ENCODE data around the gene NR2E1. TPM values are rescaled to one million over a fixed set of nuclear protein-coding genes. Genes with fewer than 3 reads are reported as not detected.

The NR2E1 gene
- polyA plus RNA-seq, 3 donors, result 0.02 TPM; not detected in 2

- 2 to 5% (median 3%) methylated on average over 63 of the region's 63 CpGs for WGBS, 3 donors
- H3K27ac ChIP-seq (ENCODE audit: low read depth, low read length), result no peak overlapping the region
These were observed 3.0 kb downstream of the NR2E1 start for GRCh38 chr6:108168501-108169463.

- WGBS, 3 donors, result 9 to 14% (median 11%) methylated on average over 54 to 55 of the region's 55 CpGs
These were observed 3.9 kb downstream of the NR2E1 start for GRCh38 chr6:108169464-108170331.

GRCh38 chr6:108170332-108171290, 4.8 kb downstream of the NR2E1 start:
- no peak overlapping the region for H3K27ac ChIP-seq (ENCODE audit: low read depth, low read length)
- WGBS, 3 donors, result 22 to 25% (median 22%) methylated on average over 31 of the region's 31 CpGs

More at GRCh38 chr6:108169464-108170331, 3.9 kb downstream of the NR2E1 start:
- no peak overlapping the region for H3K27ac ChIP-seq (ENCODE audit: low read depth, low read length)

DNA sequence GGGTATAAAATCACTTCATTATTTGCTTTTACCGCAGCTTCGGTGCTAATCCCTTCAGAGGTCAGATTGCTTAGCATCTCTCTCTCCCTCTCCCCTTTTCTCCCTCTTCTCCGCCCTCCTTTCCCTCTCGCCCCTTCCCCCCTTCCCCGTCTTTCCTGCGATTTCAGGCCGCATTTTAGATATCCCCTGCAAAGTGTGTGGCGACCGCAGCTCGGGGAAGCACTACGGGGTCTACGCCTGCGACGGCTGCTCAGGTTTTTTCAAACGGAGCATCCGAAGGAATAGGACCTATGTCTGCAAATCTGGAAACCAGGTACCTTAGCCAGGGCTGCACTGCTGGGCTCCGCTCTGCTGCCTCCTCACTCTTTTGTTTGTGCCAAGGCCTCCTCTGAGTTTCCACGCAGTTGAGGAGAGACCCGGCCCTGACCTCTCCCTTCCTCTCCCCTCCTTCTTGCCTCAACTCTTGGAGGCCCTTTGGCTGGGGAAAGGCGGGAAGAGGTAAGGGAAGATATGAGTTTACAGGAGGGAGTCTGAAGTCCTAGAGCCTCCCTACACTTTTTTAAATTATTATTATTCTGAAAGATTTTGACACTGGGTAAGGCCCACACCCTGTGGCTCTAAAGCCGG, 5.6 kb downstream of the NR2E1 start:
- no peak overlapping the region for H3K27ac ChIP-seq (ENCODE audit: low read depth, low read length)
- WGBS, 3 donors, result 33 to 40% (median 34%) methylated on average over 21 of the region's 21 CpGs

DNA sequence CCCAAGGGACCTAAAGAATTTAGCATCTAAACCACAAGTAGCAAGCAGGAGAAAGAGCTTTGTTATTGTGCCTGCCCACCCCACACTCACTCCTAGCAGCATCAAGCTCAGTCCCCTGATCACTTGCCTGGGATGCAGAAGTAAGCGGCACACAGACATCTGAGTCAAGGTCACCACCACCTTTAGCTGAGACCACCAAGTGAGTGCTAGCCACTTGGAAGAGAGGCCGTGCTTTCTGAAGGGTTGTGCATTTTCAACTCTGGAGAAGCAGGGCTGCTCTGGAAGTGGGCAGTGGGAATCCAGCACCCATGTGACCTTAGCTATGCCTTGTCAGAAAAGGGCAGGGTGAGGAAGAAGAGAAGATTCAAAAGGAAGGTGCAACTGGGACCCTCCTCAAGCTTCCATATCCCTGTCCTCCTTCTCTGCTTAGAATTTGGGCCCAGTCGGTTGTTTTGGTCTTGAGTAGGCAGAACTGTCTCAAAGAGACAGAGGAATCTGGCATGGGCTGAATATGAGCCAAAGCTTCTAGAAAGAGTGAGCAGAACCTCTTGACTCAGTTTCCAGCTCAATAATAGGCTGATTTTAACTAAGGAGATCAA, 6.2 kb downstream of the NR2E1 start:
- 46 to 57% (median 50%) methylated on average over 3 of the region's 3 CpGs for WGBS, 3 donors
- H3K27ac ChIP-seq (ENCODE audit: low read depth, low read length), result no peak overlapping the region

DNA sequence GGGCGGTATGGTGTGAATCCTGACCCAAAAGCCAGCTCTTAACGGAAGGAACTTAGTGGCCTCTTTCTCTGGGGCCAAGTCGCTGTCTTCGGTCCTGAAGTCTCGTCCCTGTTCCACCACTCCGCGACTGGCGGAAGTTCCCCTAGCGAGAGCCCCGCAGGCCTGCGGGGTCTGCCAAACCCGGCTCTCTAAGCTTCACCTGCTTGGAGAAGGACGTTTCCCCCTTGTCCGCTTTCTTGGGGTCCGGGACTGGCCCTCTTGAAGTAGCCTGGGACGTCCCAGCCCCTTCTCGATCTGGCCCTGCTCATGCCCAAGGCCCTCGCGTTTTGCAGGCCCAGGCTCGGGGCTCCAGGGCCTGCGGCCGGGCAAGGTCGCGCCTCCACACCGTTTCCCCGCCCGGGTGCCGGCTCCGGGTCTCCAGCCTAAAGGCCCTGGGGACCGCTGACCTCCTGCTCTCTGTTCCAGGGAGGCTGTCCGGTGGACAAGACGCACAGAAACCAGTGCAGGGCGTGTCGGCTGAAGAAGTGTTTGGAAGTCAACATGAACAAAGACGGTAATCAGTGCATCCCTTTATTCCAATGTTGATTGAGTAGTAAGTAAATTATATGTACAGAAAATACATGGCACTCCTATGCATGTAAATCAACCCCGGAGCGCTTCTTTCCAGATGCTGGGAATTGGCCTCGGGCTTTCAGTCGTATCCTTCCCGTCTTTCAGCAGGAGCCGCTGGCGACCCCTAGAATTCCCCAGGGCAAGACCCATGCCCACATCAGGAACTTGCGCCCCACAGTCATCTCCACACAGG, 8.8 kb downstream of the NR2E1 start:
- no peak overlapping the region for H3K27ac ChIP-seq (ENCODE audit: low read depth, low read length)
- WGBS, 3 donors, result 11 to 25% (median 12%) methylated on average over 43 of the region's 43 CpGs

DNA sequence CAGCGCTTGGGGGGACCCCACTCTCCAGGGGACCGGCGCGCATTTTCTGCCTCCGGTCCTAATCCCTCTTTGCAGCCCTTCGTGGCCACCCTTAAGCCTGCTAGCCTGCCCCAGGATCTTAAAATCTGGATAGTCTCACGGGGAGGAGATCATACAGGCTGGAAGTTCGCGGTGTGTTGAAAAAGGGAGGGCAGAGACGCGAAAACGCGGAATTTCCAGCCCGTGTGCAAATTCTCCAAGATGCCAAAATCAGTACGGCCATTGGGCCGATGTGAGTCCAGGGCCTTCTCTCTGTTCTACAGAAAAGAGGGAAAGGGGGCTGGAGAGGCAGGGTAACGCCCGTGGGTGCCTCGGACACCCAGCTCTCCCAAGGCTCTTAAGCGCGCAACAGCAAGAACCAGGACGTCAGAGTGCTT, 9.4 kb downstream of the NR2E1 start:
- 8 to 17% (median 11%) methylated on average over 22 of the region's 22 CpGs for WGBS, 3 donors

GRCh38 chr6:108175592-108176279, 9.9 kb downstream of the NR2E1 start:
- WGBS, 3 donors, result 2 to 4% (median 3%) methylated on average over 38 of the region's 38 CpGs

More for the DNA sequence above, 9.4 kb downstream of the NR2E1 start:
- H3K27ac ChIP-seq (ENCODE audit: low read depth, low read length), result no peak overlapping the region

GRCh38 chr6:108176281-108177089, 10.7 kb downstream of the NR2E1 start:
- 13 to 19% (median 13%) methylated on average over 46 of the region's 46 CpGs for WGBS, 3 donors

More at GRCh38 chr6:108175592-108176279, 9.9 kb downstream of the NR2E1 start:
- no peak overlapping the region for H3K27ac ChIP-seq (ENCODE audit: low read depth, low read length)

GRCh38 chr6:108179741-108180140, 13.9 kb downstream of the NR2E1 start:
- 24 to 58% (median 30%) methylated on average over 4 of the region's 4 CpGs for WGBS, 3 donors
- H3K27ac ChIP-seq (ENCODE audit: low read depth, low read length), result no peak overlapping the region

More at GRCh38 chr6:108176281-108177089, 10.7 kb downstream of the NR2E1 start:
- no peak overlapping the region for H3K27ac ChIP-seq (ENCODE audit: low read depth, low read length)

GRCh38 chr6:108180266-108180665, 14.4 kb downstream of the NR2E1 start:
- WGBS, 3 donors, result 20 to 40% (median 39%) methylated on average over 1 of the region's 1 CpG
- no peak overlapping the region for H3K27ac ChIP-seq (ENCODE audit: low read depth, low read length)

DNA sequence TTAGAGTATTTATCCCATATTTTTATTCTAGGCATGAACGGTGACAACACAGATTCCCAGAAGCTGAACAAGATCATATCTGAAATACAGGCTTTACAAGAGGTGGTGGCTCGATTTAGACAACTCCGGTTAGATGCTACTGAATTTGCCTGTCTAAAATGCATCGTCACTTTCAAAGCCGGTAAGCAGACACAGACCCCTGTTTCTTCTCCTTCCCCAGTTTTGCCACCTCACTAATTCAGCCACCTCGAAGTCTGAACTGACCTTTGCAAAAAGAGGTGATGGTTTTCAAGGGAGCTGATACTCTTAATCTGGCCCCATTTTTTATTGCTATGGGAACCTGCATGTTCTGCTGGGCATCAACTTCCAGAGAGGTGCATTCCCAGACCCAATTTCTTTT, 15.0 kb downstream of the NR2E1 start:
- WGBS, 3 donors, result 59 to 72% (median 63%) methylated on average over 6 of the region's 6 CpGs
- no peak overlapping the region for H3K27ac ChIP-seq (ENCODE audit: low read depth, low read length)

DNA sequence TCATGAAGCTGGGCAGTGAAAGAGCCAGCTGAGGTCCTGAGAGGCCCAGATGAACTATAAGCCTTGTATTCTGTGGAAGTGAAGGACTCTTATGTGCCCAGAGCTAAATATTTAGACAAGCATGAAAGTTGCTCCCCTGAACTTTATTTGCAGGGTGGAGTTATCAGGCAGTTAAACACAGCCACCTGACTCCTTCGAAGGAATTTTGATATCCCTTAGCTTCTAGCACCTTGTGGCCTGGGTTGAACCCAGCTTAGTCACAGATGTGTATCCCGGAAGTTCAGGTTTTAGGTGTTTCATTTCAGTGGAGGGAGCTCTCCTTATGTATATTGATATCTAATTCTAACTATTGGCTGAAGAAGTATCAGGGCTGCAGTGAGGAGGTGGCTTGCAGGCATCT, 20.4 kb downstream of the NR2E1 start:
- 31 to 77% (median 72%) methylated on average over 2 of the region's 2 CpGs for WGBS, 3 donors
- no peak overlapping the region for H3K27ac ChIP-seq (ENCODE audit: low read depth, low read length)

DNA sequence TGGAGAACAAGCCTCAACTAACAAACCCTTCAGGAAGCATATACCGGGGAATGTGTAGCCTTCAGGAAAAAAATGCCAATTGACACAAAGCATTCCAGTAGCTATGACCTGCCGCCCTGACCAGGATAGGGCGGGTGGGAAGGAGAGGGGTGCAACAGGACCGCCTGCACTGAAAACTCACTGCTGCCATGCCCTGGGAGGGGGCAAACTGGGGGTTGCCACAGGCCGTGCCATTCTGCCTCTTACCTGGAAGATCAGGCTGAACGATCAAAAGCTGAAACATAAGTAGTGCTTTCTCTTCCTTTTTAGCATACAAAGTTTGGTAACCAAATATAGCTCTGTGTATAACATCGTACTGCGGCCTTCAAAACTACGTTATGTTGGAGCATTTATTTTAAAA, 21.7 kb downstream of the NR2E1 start:
- WGBS, 3 donors, result 88 to 93% (median 89%) methylated on average over 9 of the region's 9 CpGs
- no peak overlapping the region for H3K27ac ChIP-seq (ENCODE audit: low read depth, low read length)

- H3K27ac ChIP-seq (ENCODE audit: low read depth, low read length), result no peak overlapping the region
- 51 to 91% (median 58%) methylated on average over 1 of the region's 1 CpG for WGBS, 3 donors
These were observed 27.3 kb downstream of the NR2E1 start for GRCh38 chr6:108193131-108193530.

Measured in adipose tissue (tissue), 3 donors.